Karpas-422 (cell line): ENCODE measurements around the gene LMBRD1. TPM values are rescaled to one million over a fixed set of nuclear protein-coding genes. Genes with fewer than 3 reads are reported as not detected.

Experiments used
- DNase-seq: peaks from one replicate; pipeline ENCODE4 v3.0.0-alpha.2; 2015
- H2AFZ ChIP-seq: fragments of 200-600 bp; sonication (generic); 2 replicates; pipeline ENCODE4 v1.6.1; 2014; ENCODE audit warnings: antibody characterized with exemption, low read length, mixed read lengths
- H3K27ac ChIP-seq: fragments of 200-600 bp; sonication (generic); 2 replicates; pipeline ENCODE4 v1.5.1; 2014; ENCODE audit warnings: mild to moderate bottlenecking, low read length, moderate library complexity
- H3K27me3 ChIP-seq: fragments of 200-600 bp; sonication (generic); 2 replicates; pipeline ENCODE4 v1.6.1; 2014; ENCODE audit warnings: low read length, mixed read lengths
- H3K36me3 ChIP-seq: fragments of 200-600 bp; sonication (generic); 2 replicates; pipeline ENCODE4 v1.6.1; 2014; ENCODE audit warnings: low read length, mixed read lengths; ENCODE audit not compliant: insufficient read depth
- H3K4me1 ChIP-seq: fragments of 200-600 bp; sonication (generic); 2 replicates; pipeline ENCODE4 v1.6.1; 2014; ENCODE audit warnings: mild to moderate bottlenecking, low read length, mixed read lengths
- H3K4me2 ChIP-seq: fragments of 200-600 bp; sonication (generic); 2 replicates; pipeline ENCODE4 v1.6.1; 2014; ENCODE audit warnings: low read length, low read depth, mild to moderate bottlenecking; ENCODE audit not compliant: poor library complexity, severe bottlenecking
- H3K4me3 ChIP-seq: fragments of 200-600 bp; sonication (generic); 2 replicates; pipeline ENCODE4 v1.5.1; 2014; ENCODE audit warnings: mild to moderate bottlenecking, antibody characterized with exemption, low read length, mixed read lengths
- H3K79me2 ChIP-seq: fragments of 200-600 bp; sonication (generic); 2 replicates; pipeline ENCODE4 v1.6.1; 2014; ENCODE audit warnings: mild to moderate bottlenecking, low read length, mixed read lengths
- H3K9ac ChIP-seq: fragments of 200-600 bp; sonication (generic); 2 replicates; pipeline ENCODE4 v1.6.0; 2014; ENCODE audit warnings: low read length
- H3K9me2 ChIP-seq: fragments of 200-600 bp; sonication (generic), shearing (Covaris generic); replicated peaks from 2 replicates; pipeline ENCODE4 v1.6.0; 2014; ENCODE audit warnings: mild to moderate bottlenecking, low read length, moderate library complexity; ENCODE audit not compliant: insufficient read depth
- H3K9me3 ChIP-seq: fragments of 300-700, 200-600 bp; sonication (generic); 2 replicates; pipeline ENCODE4 v1.6.1; 2014; ENCODE audit warnings: low read length, mixed read lengths
- H4K20me1 ChIP-seq: fragments of 200-600 bp; sonication (generic); 2 replicates; pipeline ENCODE4 v1.6.1; 2014; ENCODE audit warnings: mild to moderate bottlenecking, antibody characterized with exemption, low read length, low read depth; ENCODE audit not compliant: insufficient read depth
- total RNA-seq: library from RNA; depleted of rRNA; stranded (reverse); fragments of >200 nt; shearing (Covaris generic); gene quantifications from 2 replicates; pipeline ENCODE4 v1.2.3, GENCODE V29; 2014; ENCODE audit warnings: low replicate concordance; rRNA removed

Gene LMBRD1
- total RNA-seq, result 23.5 and 53.6 TPM in 2 replicates

DNA sequence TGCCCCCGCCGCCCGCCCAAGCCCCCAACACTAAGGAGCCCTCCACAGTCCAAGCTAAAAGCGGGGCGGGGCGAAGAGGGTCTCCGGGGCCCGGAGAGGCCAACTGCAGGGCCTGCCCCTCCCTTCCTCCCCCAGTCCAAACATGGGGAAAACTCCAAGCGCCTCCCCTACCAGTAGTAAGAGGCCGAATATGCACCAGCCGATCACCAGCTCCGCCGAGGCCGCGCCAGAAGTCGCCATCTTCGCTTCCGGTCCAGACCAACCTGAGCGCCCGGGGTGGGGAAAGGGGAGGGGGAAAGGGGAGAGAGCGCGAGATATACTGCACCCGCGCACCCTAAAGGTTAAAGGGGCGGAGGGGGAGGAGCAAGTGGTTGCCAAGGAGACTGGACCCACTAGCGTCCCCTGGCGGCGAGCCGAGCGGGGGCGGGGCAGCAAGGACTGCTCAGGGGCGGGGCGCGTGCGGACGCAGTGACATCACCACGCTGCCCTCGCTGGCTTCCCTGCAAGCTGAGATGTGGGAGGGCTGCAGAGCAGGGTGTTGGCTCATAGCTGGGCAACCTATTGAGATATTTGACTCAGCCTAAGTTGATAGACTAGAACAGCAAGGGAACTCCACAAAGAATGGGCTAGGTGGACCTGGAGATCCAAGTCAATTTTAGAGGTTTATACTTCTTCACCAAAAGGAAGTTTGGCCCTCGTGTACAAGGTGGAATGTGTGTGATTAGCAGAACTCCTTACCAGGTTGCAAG, at the start of gene LMBRD1:
Gene LMBRD1, minus strand, starts transcription at position 369 of the 749 bp plus-strand sequence. Its CDS starts 129 bp downstream, at position 240.
- H3K4me2 ChIP-seq, result peak within 1 kb of the TSS; percentile 82
- H3K27me3 ChIP-seq, result no peaks in the 10 kb centered on the region
- peak within 1 kb of the TSS; percentile 63; the same call in 1 of the 2 replicates for H2AFZ ChIP-seq
- peak within 1 kb of the TSS; percentile 76 for H3K27ac ChIP-seq
- no peaks in the 10 kb centered on the region for H3K9me2 ChIP-seq
- no peaks in the 10 kb centered on the region for H4K20me1 ChIP-seq
- no peaks in the 10 kb centered on the region for H3K36me3 ChIP-seq
- peaks cover 49% of the 10 kb centered on the region for H3K4me1 ChIP-seq
- no peaks in the 10 kb centered on the region for H3K9me3 ChIP-seq
- H3K79me2 ChIP-seq, result peaks cover 48% of the 10 kb centered on the region
- DNase-seq, result peak; percentile 98
- peak within 1 kb of the TSS; percentile 79 for H3K9ac ChIP-seq
- H3K4me3 ChIP-seq, result peak within 1 kb of the TSS; percentile 65

DNA sequence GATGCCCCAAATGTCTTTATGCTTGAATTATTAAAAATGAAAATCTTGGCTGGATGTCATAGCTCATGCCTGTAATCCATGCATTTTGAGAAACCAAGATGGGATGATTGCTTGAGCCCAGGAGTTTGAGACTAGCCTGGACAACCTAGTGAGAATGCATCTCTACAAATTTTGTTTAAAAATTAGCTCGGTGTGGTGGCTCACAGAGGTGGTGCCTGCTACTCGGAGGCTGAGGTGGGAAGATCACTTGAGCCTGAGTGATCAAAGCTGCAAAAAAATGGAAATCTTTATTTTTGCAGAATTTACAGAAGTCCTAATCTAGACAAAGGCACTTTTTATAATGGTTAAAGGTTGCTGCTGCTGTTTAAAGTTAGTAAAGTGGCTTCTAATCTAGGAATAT, 49.5 kb upstream of the LMBRD1 start:
- H3K4me1 ChIP-seq, result peaks cover 9% of the 10 kb centered on the region
- no peak overlapping the region for H3K27ac ChIP-seq
- no peaks in the 10 kb centered on the region for H3K9me2 ChIP-seq
- H4K20me1 ChIP-seq, result no peaks in the 10 kb centered on the region
- H3K36me3 ChIP-seq, result no peaks in the 10 kb centered on the region
- H2AFZ ChIP-seq, result no peak overlapping the region
- 0 out of 2 replicates have a peak, but pooled peaks cover 2% of the 10 kb centered on the region for H3K27me3 ChIP-seq
- no peak overlapping the region for H3K4me3 ChIP-seq
- no peaks in the 10 kb centered on the region for H3K9me3 ChIP-seq
- no peak overlapping the region for H3K9ac ChIP-seq
- H3K79me2 ChIP-seq, result no peaks in the 10 kb centered on the region
- H3K4me2 ChIP-seq, result no peak overlapping the region
- no peak for DNase-seq

DNA sequence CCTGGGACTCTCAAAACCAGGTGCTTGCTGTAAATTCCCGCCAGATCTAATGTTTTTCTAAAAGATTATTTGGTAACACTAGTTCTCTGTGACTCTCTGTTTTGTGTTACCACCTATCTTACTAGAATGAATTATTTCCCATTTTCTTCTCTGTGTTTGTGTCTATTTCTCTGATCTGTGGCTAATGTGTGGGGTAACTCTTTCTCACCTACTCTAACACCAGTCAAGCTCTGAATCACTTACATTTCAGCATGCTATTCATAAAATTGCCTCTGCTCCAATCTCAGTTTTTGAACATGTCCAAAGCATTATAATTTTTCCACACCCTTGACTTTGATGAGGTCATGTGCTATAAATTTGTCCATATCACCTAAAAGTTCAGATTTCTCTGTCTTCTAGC, 46.4 kb upstream of the LMBRD1 start:
- H3K9ac ChIP-seq, result no peak overlapping the region
- 0 out of 2 replicates have a peak, but pooled peaks cover 2% of the 10 kb centered on the region for H3K27me3 ChIP-seq
- peaks cover 14% of the 10 kb centered on the region for H3K4me1 ChIP-seq
- H3K9me3 ChIP-seq, result no peaks in the 10 kb centered on the region
- no peak overlapping the region for H3K4me2 ChIP-seq
- H3K79me2 ChIP-seq, result no peaks in the 10 kb centered on the region
- no peak for DNase-seq
- no peak overlapping the region for H3K4me3 ChIP-seq
- H4K20me1 ChIP-seq, result no peaks in the 10 kb centered on the region
- H3K27ac ChIP-seq, result no peak overlapping the region
- H3K36me3 ChIP-seq, result no peaks in the 10 kb centered on the region
- no peak overlapping the region for H2AFZ ChIP-seq
- no peaks in the 10 kb centered on the region for H3K9me2 ChIP-seq

- Histone ChIP-seq H3K4me2 (no peak overlapping the region), H2AFZ (no peak overlapping the region)
These were observed 45.1 kb upstream of the LMBRD1 start for GRCh38 chr6:69841862-69842261.

GRCh38 chr6:69835414-69836179, 38.8 kb upstream of the LMBRD1 start:
- no peak overlapping the region for H3K27ac ChIP-seq
- H3K4me2 ChIP-seq, result peak overlapping the region; percentile 11
- no peak overlapping the region for H3K4me3 ChIP-seq
- H3K9me3 ChIP-seq, result no peaks in the 10 kb centered on the region
- no peak overlapping the region for H2AFZ ChIP-seq
- H3K36me3 ChIP-seq, result no peaks in the 10 kb centered on the region
- H4K20me1 ChIP-seq, result no peaks in the 10 kb centered on the region
- H3K27me3 ChIP-seq, result no peaks in the 10 kb centered on the region
- H3K9ac ChIP-seq, result no peak overlapping the region
- H3K9me2 ChIP-seq, result no peaks in the 10 kb centered on the region
- H3K4me1 ChIP-seq, result no peaks in the 10 kb centered on the region
- no peaks in the 10 kb centered on the region for H3K79me2 ChIP-seq
- peak; percentile 75 for DNase-seq

More at GRCh38 chr6:69841862-69842261, 45.1 kb upstream of the LMBRD1 start:
- H3K79me2 ChIP-seq, result no peaks in the 10 kb centered on the region
- peaks cover 14% of the 10 kb centered on the region for H3K4me1 ChIP-seq
- H3K9me3 ChIP-seq, result no peaks in the 10 kb centered on the region
- DNase-seq, result no peak
- H3K4me3 ChIP-seq, result no peak overlapping the region
- H3K36me3 ChIP-seq, result no peaks in the 10 kb centered on the region
- no peaks in the 10 kb centered on the region for H3K27me3 ChIP-seq
- H3K27ac ChIP-seq, result no peak overlapping the region
- H3K9ac ChIP-seq, result no peak overlapping the region
- H4K20me1 ChIP-seq, result no peaks in the 10 kb centered on the region
- H3K9me2 ChIP-seq, result no peaks in the 10 kb centered on the region

DNA sequence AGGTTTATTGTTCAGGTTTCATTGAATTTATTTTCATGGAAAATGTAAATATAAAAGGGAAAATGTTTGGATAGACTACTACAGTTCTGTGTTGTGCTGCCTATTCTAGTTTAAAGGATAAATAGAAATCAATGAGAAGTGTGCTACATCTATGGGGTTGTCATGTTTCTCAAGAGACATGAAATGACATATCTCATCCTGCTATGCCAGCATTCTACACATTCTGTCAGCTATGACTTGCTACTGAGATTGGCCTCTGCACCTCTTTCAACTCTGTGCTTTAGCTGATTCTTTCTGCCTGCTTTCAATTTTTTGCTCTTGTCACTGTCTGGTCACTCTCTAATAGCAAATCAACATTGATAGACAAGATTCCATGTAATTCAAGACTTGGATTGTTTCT, 35.7 kb upstream of the LMBRD1 start:
- Histone ChIP-seq H3K36me3 (no peaks in the 10 kb centered on the region), H3K79me2 (no peaks in the 10 kb centered on the region), H3K9me2 (no peaks in the 10 kb centered on the region), H4K20me1 (no peaks in the 10 kb centered on the region), H3K27me3 (no peaks in the 10 kb centered on the region), H3K4me3 (no peak overlapping the region), H3K4me1 (no peaks in the 10 kb centered on the region), H3K9me3 (no peaks in the 10 kb centered on the region), H3K27ac (no peak overlapping the region), H2AFZ (no peak overlapping the region), H3K9ac (no peak overlapping the region), H3K4me2 (no peak overlapping the region)
- DNase-seq, result no peak

DNA sequence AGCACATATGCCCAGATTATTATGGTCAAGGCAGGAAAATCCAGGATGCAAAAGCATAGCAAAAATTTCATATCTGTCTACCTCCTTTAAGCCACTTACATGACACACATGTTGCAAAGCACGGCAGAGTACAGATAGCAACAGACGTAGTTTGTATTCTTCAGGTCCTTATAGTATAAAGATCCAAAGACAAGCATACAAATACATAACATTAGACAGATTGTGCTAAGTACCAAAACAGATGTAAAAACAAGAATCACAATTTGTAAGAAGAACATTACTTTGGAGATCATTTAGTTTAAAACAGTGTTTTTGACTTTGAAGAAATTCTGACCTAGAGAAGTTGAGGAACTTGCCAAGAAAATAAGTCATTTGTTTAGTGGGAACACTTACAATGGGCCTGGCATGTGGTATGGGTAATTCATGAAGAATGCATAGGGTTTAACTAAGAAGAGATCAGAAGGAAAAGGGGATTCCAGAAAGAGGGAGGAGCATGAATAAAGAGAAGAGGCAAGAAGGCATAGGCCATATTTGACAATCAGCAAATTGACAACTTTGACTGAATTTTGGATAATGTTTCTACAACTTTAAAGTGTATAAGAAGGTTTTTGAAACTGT, 30.6 kb upstream of the LMBRD1 start:
- Histone ChIP-seq H3K9me3 (no peaks in the 10 kb centered on the region), H3K27me3 (no peaks in the 10 kb centered on the region), H3K27ac (no peak overlapping the region), H3K79me2 (no peaks in the 10 kb centered on the region), H3K36me3 (no peaks in the 10 kb centered on the region), H3K4me3 (no peak overlapping the region), H3K9ac (no peak overlapping the region), H3K4me1 (no peaks in the 10 kb centered on the region), H2AFZ (no peak overlapping the region), H3K9me2 (no peaks in the 10 kb centered on the region), H3K4me2 (no peak overlapping the region), H4K20me1 (no peaks in the 10 kb centered on the region)
- DNase-seq, result no peak

DNA sequence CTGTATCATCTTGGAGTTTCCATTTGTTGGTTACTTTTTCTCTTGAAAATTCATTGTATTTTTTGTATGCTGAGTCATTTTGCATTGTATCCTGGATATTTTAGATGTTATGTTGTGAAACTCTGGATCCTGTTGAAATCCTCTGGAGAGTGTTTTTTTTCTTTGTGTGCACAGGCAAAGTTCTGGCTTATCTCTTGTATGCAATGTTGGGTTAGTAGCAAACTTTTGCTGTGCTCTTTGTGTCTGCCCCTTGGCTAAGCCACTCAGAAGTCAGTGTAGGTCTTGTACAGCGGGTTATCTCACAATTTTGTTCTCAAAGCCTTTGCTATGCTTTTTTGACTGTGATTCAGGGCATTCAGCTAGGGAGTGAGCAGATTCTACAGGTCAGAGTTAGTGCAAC, 29.1 kb upstream of the LMBRD1 start:
- Histone ChIP-seq H3K4me2 (no peak overlapping the region), H2AFZ (no peak overlapping the region), H3K4me3 (no peak overlapping the region), H3K79me2 (no peaks in the 10 kb centered on the region), H4K20me1 (no peaks in the 10 kb centered on the region), H3K9ac (no peak overlapping the region), H3K4me1 (no peaks in the 10 kb centered on the region), H3K36me3 (no peaks in the 10 kb centered on the region), H3K27ac (no peak overlapping the region), H3K9me2 (no peaks in the 10 kb centered on the region), H3K27me3 (no peaks in the 10 kb centered on the region), H3K9me3 (no peaks in the 10 kb centered on the region)
- no peak for DNase-seq
